Measurements from ENCODE around the gene EFL1. TPM values are rescaled to one million over a fixed set of nuclear protein-coding genes. Genes with fewer than 3 reads are reported as not detected.
"Not testable (repeated sequence)": the region's sequence is repeated elsewhere in the genome, so short reads cannot be mapped to it uniquely, and the experiment has no call there.

EFL1 gene
- 12.3 and 15.0 TPM in 2 replicates for total RNA-seq

DNA sequence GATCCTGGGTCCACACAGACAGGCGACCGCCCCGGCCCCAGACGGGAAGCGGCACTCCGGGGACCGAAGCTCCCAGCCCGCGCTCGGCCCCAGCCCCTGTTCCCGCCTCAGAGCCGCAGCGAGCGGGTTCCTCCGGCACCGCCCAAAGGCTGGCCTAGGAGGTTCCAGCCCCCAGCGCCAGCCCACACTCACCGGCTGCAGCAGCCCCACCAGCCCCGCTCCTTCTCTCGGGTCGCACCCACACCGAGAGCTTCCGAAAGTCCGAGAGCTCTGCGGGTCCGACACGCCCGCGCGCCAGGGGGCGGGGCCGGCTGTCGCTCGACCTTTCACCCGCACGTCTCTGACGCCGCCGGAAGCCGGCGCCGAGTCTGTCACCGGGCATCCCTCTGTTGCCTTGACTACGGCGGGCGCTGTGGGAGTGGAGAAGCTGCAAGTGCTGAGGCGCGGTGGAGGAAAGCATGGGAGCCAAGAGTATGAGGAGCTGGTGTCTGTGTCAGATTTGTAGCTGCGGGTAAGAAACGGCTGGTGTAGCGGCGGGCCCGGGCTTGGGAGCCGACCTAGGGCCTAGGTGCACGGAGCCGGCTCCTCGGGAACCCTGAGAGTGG lies at the start of gene EFL1, which contains the start of gene SAXO2:
EFL1 (minus strand) TSS at position 313 of the 605 bp plus-strand sequence. CDS start 956 bp downstream, outside the sequence.
SAXO2 (plus strand) TSS at position 397 of the 605 bp plus-strand sequence; CDS start at position 459, 62 bp downstream.
- DNase-seq (ENCODE audit: low read depth in 2 of 2), result peak; percentile 78 to 90

DNA sequence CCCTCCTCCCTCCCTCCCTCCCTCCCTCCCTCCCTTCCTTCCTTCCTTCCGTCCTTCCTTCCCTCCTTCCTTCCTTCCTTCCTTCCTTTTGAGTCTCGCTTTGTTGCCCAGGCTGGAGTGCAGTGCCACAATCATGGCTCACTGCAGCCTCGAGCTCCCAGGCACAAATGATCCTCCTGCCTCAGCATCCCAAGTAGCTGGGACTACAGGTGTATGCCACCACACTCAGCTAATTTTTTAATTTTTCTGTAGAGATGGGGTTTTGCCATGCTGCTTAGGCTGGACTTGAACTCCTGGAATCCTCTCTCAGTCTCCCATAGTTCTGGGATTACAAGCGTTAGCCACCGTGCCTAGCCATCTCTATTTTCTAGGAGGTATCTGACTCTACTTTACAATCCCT lies 48.8 kb upstream of the EFL1 start:
- not testable (repeated sequence) for DNase-seq (ENCODE audit: low read depth in 2 of 2)

DNA sequence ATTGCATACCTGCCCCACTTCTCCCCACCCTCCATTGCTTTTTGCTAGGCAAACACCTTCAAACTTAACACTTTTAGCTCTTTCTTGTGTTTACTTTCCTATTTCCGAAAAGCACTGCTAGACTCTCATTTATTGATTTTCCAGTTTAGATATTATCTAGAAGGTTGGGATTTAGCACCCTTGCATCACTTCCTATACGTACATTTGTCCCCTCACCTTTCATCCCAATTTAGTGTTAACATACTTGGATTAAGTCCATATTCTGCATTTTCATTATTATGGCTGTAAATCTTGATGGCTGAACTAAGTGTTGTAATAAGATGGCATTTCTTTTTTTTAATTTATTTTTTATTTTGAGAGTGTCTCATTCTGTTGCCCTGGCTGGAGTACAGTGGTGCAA lies 47.3 kb upstream of the EFL1 start:
- no peak for DNase-seq (ENCODE audit: low read depth in 2 of 2)

DNA sequence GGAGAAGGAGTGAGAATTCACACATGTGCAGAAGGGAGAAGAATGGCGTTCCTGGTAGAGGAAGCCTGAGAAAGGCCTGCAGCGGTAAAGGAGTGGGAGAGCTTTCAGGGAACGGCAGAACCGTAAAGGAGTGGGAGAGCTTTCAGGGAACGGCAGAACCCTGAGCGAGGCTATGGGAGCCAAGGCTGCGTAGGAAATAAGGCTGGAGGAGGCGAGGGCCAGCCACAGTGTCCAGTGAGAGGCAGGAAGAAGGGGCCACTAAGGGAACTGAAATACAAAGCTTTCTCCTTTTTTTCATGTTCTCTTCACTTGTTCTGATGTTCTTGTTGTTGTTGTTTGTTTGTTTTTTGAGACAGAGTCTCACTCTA lies 45.2 kb upstream of the EFL1 start:
- no peak for DNase-seq (ENCODE audit: low read depth in 2 of 2)

DNA sequence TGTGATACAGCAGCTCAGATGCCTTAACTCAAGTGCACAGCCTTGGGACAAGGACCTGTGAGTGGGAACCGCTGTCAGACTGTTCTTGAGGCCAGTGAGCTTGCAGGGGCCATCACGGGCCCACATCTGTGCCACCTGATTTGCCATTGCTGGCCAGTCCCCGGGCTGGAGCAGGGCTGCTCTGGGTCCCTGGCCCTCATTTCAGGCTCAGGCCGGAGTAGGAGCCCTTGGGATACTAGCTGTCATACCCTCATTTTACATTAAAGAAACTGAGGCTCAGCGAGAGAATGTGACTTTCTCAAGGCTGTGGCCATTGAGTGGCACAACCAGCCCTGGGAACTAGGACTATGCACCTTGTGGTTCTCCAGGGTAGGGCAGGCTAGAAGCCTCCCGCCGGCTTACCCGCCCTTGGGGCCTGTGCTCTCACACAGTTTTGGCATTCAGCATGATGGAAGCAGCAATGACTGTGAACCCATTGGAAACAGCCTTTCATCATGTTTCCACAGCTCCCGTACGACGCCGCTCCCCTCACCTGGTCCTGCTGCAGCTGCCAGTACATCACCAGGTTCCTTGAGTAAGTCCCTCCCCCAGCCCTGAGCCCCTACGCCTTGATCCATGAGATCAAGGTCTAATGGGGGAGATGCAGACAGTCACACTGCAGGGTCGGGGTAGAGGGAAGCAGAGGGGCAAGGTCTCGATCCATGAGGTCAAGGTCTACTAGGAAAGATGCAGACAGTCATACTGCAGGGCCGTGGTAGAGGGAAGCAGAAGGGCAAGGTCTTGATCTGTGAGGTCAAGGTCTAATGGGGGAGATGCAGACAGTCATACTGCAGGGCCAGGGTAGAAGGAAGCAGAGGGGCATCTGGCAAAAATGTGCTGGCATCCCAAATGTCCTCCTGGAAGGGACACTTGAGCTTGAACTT lies 44.5 kb upstream of the EFL1 start:
- DNase-seq (ENCODE audit: low read depth in 2 of 2), result no peak

DNA sequence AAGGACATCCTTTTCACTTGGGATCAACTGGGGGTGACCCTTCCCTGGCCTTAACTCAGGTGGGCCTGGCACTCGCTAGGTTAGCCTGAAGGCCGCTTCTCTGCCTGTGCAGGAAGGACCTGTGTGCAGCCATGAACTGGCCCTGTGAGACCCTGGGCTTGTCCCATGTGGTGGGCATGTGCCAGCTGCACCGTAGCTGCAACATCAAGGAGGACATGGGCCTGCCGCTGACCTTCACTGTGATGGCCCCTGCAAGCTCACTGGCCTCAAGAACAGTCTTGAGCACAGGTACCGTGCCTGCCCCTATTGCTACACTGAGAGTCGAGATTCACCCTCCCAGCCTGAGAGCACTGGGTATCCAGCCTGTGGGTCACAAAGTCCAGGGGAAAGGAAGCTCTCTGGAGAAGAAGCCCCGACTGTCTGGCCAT lies 43.1 kb upstream of the EFL1 start:
- DNase-seq (ENCODE audit: low read depth in 2 of 2), result no peak

DNA sequence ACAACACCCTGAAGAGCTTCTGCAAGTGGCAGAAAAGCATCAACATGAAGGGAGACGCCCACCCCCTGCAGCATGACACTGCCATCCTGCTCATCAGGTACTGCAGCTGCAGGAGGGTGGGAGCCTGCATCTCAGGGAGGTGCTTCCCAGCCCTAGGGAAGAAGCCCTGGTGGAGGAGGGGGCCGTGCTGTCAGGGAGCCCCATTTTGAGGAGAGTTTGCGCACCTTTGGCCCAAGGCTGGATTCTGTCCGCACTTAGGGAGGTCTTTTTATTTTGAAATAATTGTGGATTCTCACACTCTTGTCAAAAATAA lies 42.2 kb upstream of the EFL1 start:
- DNase-seq (ENCODE audit: low read depth in 2 of 2), result no peak

DNA sequence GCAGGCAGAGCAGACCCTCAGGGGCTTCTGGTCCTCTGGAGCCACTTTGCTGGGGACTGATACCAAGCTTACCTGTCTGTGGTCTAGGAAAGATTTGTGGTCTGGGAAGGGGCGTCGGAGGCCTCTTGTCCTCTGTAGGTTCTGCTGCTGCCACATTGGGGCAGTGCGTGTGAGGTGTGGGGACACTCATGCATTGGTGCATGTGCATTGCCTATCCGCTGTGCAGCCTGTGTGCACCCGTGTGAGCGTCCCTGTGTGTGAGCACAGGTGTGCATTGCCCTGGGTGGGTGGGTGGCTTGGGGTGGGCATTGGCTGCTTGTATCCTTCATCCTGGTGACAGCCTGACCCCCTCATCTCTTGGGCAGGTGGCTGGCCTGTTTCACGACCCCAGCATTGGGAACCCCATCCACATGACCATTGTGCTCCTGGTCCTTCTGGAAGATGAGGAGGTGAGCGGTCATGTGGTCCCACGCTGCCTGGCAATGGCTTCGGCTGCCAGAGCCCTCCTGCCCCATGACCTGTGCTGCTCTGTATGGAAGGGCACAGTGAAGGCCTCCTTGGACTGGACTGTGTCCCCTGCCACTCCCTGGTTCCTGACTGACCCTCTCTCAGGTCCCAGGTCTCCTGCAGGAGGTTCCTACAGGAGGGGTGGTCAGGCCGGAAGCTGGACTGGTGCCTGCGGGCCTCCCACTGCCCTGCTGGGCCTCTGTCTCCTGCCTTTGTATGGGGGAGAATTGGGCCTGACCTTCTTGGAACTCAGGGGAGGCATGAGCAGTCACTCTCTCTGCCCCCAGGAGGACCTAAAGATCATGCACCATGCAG lies 41.6 kb upstream of the EFL1 start:
- no peak for DNase-seq (ENCODE audit: low read depth in 2 of 2)

DNA sequence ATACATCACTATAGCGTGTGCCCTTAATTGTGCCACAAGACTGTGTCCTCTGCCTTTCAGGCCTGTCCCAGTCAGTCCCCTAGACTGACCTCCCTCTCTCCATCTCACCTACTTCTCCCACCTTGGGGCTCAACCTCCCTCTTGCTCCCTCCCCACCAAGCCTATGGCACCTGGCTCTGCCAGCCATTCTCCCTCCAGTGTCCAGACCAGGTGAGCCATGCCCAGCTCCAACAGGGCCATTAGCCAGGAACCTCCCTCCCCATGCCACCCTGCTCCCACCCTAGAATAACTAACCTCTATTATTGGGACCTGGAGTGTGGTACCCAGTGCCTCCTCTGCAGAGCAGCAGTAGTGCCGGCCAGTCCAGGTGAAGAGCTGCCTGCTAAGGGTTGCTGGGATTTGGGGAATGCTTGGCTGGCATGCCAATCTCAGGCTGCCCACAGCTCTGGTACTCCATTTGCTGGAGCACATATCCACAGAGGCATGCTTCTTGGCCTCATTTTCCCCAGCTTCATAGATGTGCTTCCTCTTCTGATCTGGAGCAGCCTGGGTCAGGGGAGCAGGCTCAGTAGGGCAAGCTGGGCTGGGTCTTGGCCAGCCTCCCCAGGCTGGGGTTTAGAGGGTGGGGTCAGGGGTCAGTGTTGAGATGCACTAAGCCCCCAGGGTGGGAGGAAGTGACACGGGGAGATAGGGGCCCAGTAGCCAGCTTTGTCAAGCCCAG lies 38.9 kb upstream of the EFL1 start:
- no peak for DNase-seq (ENCODE audit: low read depth in 2 of 2)

DNA sequence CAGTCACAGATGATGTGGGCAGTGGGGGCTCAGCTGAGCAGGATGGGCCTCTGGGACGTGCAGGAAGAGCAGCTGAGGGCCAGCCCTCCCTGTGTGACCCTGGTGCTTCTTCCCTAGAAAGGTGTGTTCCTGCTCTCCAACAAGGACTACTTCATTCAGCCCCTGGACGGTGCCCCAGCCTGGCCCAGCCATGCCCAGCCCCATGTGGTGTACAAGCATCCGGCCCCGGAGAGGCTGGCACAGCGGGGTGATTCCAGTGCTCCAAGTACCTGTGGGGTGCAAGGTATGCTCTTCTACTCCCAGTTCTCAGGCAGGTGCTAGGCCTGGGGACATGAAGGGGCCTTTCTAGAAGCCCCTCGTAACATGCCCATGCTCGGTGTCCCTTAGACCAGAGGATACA lies 38.3 kb upstream of the EFL1 start:
- DNase-seq (ENCODE audit: low read depth in 2 of 2), result no peak

DNA sequence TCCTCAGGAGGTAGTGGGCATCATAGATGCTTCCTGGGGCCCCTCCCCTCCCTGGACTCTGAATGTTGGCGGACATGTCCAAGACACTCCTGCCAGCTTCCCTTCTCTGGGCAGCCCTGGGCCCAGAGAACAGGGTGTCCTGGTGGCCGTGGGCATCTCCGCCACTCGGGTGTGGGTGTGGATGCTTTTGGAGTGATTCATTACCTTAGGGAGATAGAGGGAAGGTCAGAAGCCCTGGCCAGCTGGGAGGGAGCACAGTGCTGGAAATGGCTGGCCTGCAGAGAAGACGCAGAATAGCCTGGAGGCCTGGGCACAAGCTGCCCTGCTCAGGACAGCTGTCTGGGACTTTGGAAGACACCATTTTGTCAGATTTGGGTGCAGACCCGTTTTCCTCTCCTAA lies 37.8 kb upstream of the EFL1 start:
- not testable (repeated sequence) for DNase-seq (ENCODE audit: low read depth in 2 of 2)

DNA sequence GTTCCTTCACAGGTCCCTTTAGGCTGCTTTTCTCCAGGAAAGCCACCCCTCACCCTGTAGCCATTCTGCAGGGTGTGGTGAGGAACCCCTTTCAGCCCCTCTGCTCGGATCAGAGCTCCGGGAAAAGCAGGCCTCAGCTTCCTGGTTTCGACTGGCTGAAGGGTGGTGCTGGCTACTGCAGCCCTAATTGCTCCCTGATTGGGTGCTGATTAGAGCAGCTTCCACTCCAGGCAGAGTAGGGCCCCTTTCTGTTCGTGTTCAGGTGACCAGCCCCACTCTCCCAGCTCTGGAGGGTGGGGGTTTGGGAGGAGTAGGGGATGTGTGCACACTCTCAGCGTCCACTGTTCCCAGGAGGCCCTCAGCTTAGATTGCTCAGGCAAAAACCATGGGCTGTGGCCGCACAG lies 37.0 kb upstream of the EFL1 start:
- not testable (repeated sequence) for DNase-seq (ENCODE audit: low read depth in 2 of 2)

DNA sequence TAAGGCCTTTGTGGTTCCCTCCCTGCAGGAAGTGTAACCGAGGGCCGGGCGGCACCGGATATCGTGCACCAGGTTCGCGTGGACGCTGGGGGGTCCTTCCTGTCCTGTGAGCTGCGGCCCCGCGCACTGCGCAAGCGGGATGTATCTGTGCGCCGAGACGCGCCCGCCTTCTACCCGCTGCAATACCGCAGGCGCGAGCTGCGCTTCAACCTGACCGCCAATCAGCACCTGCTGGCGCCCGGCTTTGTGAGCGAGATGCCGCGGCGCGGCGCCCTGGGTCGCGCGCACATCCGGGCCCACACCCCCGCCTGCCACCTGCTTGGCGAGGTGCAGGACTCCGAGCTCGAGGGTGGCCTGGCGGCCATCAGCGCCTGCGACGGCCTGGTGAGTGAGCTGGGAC lies 36.0 kb upstream of the EFL1 start:
- DNase-seq (ENCODE audit: low read depth in 2 of 2), result peak in 1 of 2 donors; percentile 8

DNA sequence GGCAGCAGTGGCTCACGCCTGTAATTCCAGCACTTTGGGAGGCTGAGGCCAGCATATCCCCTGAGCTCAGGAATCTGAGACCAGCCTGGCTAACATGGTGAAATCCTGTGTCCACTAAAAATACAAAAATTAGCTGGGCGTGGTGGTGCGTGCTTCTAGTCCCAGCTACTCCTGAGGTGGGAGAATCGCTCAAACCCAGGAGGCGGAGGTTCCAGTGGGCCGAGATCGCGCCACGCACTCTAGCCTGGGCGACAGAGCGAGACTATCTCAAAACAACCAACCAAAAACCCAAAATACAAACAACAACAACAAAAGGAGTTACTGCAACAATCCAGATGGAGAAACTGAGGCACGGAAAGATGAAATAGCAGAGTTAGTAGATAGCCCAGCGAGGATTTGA lies 35.5 kb upstream of the EFL1 start:
- no peak for DNase-seq (ENCODE audit: low read depth in 2 of 2)

DNA sequence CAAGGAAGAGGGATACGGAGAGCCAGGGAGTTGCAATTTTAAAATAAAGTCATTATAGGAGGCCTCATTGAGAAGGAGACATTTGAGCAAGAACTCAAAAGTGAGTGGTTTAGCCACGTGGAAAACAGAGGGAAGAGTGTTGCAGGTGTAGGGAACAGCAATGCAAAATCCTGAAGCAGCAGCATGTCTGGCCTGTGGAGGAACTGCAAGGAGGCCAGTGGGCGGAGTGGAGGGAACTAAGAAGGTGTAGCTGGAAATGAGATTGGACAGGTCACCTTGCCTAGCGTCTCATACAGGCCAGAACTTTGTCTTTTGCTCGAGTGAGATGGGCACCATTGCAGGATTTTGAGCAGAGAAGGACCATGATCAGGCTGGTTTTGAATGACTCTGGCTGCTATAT lies 35.0 kb upstream of the EFL1 start:
- no peak for DNase-seq (ENCODE audit: low read depth in 2 of 2)

DNA sequence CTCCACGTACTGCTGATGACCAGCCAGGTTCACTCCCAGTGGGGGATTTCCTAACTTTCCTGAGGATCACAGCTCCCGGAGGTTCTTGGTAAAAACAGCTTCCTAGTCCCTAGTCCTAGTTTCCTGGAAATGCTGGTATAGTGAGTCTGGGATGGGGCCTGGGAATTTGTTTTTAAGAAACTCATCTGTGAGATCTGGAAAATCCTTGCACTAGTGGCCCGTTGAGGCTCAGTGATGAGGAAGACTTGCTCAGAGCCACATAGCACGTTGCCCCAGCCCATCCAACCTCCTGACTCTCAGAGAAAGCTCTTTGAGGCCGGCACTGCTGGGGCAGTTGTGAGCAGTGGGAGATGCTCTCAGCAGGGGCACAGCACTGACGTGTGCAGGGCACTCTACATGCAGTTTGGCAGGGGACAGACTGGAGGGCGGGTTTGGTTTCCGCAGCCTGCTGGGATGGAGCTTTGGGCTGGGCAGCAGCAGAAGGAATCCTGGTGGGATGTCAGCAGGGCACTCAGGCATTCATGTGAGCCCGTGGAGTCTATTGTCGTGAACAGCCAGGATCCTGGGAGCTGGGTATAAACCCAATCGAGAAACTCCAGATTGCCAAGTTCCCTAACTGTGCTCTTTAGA lies 31.6 kb upstream of the EFL1 start:
- DNase-seq (ENCODE audit: low read depth in 2 of 2), result no peak

DNA sequence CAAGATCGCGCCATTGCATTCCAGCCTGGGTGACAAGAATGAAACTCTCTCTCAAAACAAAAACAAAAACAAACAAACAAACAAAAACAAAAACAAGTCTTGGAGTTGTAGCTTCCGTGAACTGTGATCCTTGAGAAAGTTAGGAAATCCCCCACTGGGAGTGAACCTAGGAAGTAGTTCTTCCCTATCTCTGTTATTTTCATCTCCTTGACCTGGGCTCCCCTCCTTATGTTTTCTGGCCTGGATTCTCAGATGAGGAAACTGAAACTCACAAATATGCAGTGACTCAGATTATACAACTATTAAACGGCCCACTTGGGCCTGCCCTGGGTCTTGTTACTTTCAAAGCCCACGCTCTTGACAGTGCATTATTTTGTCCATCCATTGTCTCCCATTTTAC lies 29.7 kb upstream of the EFL1 start:
- no peak for DNase-seq (ENCODE audit: low read depth in 2 of 2)

DNA sequence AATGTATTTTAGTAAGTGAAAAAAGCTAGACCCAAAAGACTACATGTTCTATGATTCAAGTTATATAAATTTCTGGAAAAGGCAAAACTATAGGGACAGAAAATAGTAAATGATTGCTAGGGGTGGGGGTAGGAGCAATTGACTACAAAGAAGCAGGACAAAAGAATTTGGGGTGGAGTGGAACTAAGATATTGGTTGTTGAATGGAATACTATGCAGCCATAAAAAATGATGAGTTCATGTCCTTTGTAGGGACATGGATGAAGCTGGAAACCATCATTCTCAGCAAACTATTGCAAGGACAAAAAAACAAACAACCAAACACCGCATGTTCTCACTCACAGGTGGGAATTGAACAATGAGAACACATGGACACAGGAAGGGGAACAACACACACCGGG lies 25.7 kb upstream of the EFL1 start:
- DNase-seq (ENCODE audit: low read depth in 2 of 2), result not testable (repeated sequence)

DNA sequence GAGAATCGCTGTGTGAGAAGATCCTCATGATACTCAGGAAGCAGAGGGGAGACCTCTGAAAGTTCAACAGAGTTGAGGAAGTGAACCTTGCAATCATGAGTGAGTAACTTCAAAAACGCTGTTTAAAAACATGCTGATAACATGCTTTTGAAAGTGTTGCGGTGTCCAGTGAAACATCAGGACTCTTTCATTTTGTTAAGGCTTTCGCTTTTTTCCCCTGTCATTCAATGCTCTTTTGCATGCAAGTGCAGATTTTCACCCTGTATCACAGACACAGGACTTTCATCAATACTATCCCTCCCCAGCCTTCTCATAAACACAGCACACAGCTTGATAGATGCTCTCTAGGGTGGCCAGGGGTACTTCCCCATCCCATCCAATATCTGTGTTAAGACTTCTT lies 23.9 kb upstream of the EFL1 start:
- not testable (repeated sequence) for DNase-seq (ENCODE audit: low read depth in 2 of 2)

DNA sequence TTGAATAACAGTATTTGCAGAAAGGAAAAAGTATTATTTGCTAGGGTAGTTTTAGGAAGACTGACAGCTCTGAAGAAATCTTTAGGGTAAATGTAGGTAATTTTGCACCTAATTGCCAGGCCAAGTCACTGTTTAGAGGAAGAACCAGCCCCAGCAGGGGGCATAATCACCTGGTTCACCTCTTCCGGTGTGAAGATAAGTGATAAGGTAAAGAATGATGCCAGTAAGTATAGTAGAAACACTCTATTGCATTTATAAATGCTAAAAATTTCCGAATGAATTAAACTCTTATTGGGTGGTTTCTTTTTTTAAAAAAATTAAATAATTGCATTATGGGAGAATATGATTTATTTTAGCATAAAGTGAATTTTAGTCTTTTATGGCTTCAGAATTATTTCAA lies 21.8 kb upstream of the EFL1 start:
- not testable (repeated sequence) for DNase-seq (ENCODE audit: low read depth in 2 of 2)

DNA sequence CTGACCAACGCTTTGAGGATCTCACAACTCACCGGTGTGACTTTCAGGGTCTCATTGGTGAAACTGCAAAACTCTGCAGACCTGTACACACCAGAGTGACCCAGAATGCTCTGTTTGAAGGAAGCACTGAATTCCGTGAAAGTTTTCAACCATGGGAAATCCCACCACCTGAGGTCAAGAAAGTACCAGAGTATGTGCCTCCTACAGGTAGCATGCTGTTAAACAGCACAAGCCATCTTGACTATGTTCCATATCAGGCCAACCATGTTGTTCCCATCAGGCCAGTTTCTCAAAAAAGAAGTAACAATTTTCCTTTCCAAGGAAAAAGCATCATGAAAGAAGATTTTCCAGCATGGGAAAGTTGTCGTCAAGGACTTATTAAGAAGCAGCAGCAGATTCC lies 19.9 kb upstream of the EFL1 start:
- not testable (repeated sequence) for DNase-seq (ENCODE audit: low read depth in 2 of 2)
